ENCODE data around the gene PTCHD1. TPM values are rescaled to one million over a fixed set of nuclear protein-coding genes. Genes with fewer than 3 reads are reported as not detected.

Gene PTCHD1
- total and polyA plus RNA-seq, 2 experiments from 2014 or later, result 3.0 to 7.7 TPM

GRCh38 chrX:23386260-23386659 lies 51.6 kb downstream of the PTCHD1 start:
- Histone ChIP-seq H3K27ac (no peak overlapping the region), H3K36me3 (replicated peaks; ENCODE audit: insufficient read depth, low read depth) (no peaks in the 10 kb centered on the region), H3K9me3 (ENCODE audit: low read depth) (no peaks in the 10 kb centered on the region), H4K20me1 (ENCODE audit: insufficient read depth, poor library complexity, severe bottlenecking) (no peaks in the 10 kb centered on the region), H3K9me2 (replicated peaks; ENCODE audit: insufficient read depth) (no peaks in the 10 kb centered on the region), H2AFZ (no peak overlapping the region), H3K27me3 (no peaks in the 10 kb centered on the region), H3K4me1 (ENCODE audit: insufficient read depth) (no peaks in the 10 kb centered on the region), H3K4me2 (no peak overlapping the region), H3K79me2 (no peaks in the 10 kb centered on the region), H3K4me3 (no peak overlapping the region)
- no peak for DNase-seq (ENCODE audit: low spot score)
- TF ChIP-seq EZH2 (IDR thresholded peaks at IDR 0.05; ENCODE audit: borderline replicate concordance) (no peak), EZH2phosphoT487 (IDR thresholded peaks at IDR 0.05; ENCODE audit: low read depth, severe bottlenecking, unreplicated experiment) (no peak), CTCF (IDR thresholded peaks at IDR 0.05; ENCODE audit: poor library complexity) (no peak)

GRCh38 chrX:23386726-23387125 lies 52.1 kb downstream of the PTCHD1 start:
- Histone ChIP-seq H3K4me3 (no peak overlapping the region), H3K9me2 (replicated peaks; ENCODE audit: insufficient read depth) (no peaks in the 10 kb centered on the region), H3K36me3 (replicated peaks; ENCODE audit: insufficient read depth, low read depth) (no peaks in the 10 kb centered on the region), H4K20me1 (ENCODE audit: insufficient read depth, poor library complexity, severe bottlenecking) (no peaks in the 10 kb centered on the region), H3K27me3 (no peaks in the 10 kb centered on the region), H3K79me2 (no peaks in the 10 kb centered on the region), H3K4me2 (no peak overlapping the region), H3K9me3 (ENCODE audit: low read depth) (no peaks in the 10 kb centered on the region), H2AFZ (no peak overlapping the region), H3K27ac (no peak overlapping the region), H3K4me1 (ENCODE audit: insufficient read depth) (no peaks in the 10 kb centered on the region)
- WGBS (ENCODE audit: low lambda C conversion rate, missing lambda C conversion rate), result 66% methylated on average over 5 of the region's 5 CpGs
- DNase-seq (ENCODE audit: low spot score), result no peak
- TF ChIP-seq EZH2 (IDR thresholded peaks at IDR 0.05; ENCODE audit: borderline replicate concordance) (no peak), CTCF (IDR thresholded peaks at IDR 0.05; ENCODE audit: poor library complexity) (no peak), EZH2phosphoT487 (IDR thresholded peaks at IDR 0.05; ENCODE audit: low read depth, severe bottlenecking, unreplicated experiment) (no peak)

GRCh38 chrX:23387550-23388184 lies 53.0 kb downstream of the PTCHD1 start:
- H3K27me3 ChIP-seq, result no peaks in the 10 kb centered on the region
- 65% methylated on average over 6 of the region's 6 CpGs for WGBS (ENCODE audit: low lambda C conversion rate, missing lambda C conversion rate)

More at GRCh38 chrX:23387550-23388184, 53.0 kb downstream of the PTCHD1 start:
- Histone ChIP-seq H3K9me2 (replicated peaks; ENCODE audit: insufficient read depth) (no peaks in the 10 kb centered on the region), H2AFZ (no peak overlapping the region), H3K27ac (no peak overlapping the region), H3K9me3 (ENCODE audit: low read depth) (no peaks in the 10 kb centered on the region), H3K79me2 (no peaks in the 10 kb centered on the region), H3K4me3 (no peak overlapping the region), H3K4me2 (no peak overlapping the region), H3K36me3 (replicated peaks; ENCODE audit: insufficient read depth, low read depth) (no peaks in the 10 kb centered on the region), H4K20me1 (ENCODE audit: insufficient read depth, poor library complexity, severe bottlenecking) (no peaks in the 10 kb centered on the region), H3K4me1 (ENCODE audit: insufficient read depth) (no peaks in the 10 kb centered on the region)
- DNase-seq (ENCODE audit: low spot score), result no peak
- TF ChIP-seq EZH2 (IDR thresholded peaks at IDR 0.05; ENCODE audit: borderline replicate concordance) (no peak), CTCF (IDR thresholded peaks at IDR 0.05; ENCODE audit: poor library complexity) (no peak), EZH2phosphoT487 (IDR thresholded peaks at IDR 0.05; ENCODE audit: low read depth, severe bottlenecking, unreplicated experiment) (no peak)
